Tibial artery (tissue), 4 donors: Measurements from ENCODE around the gene PXK.

Experiments
- DNase-seq, 2 donors: peaks; one replicate each; pipeline ENCODE4 v3.0.0-alpha.2; 2019
- H3K27ac ChIP-seq, 2 donors: fragments of 200-600 bp; sonication (generic) in 1 of 2; 1 replicate in 1 of 2; 2 replicates in 1 of 2; pipeline ENCODE4 v1.5.1; 2018 to 2019; ENCODE audit warnings: mild to moderate bottlenecking in 1 of 2
- H3K27me3 ChIP-seq, 2 donors: fragments of 200-600 bp; sonication (generic) in 1 of 2; one replicate each; pipeline versions ENCODE4 v1.5.1 to v1.6.0; 2016 to 2019
- H3K36me3 ChIP-seq, 3 donors: fragments of 200-600 bp; sonication (generic) in 2 of 3; one replicate each; pipeline ENCODE4 v1.5.1; 2016 to 2019; ENCODE audit warnings: mild to moderate bottlenecking in 2 of 3
- H3K4me1 ChIP-seq, 4 donors: fragments of 200-600 bp; sonication (generic) in 2 of 4; 1 replicate in 3 of 4; 2 replicates in 1 of 4; pipeline ENCODE4 v1.5.1; 2016 to 2019
- H3K4me3 ChIP-seq, 2 donors: fragments of 200-600 bp; sonication (generic) in 1 of 2; 1 replicate in 1 of 2; 2 replicates in 1 of 2; pipeline ENCODE4 v1.5.1; 2018 to 2019; ENCODE audit warnings: mild to moderate bottlenecking in 2 of 2
- H3K9me3 ChIP-seq, 3 donors: fragments of 200-600 bp; sonication (generic) in 1 of 3; one replicate each; pipeline ENCODE4 v1.5.1; 2016 to 2019
- intact Hi-C: fragments of 100-400 bp; cut with DNase I; formaldehyde crosslinking; loops from one replicate; pipeline ENCODE4 v1.15.0; 2023; ENCODE audit warnings: low total_unique reads
- TF ChIP-seq, protein P1 (sequence below), 2 experiments: fragments of 200-600 bp in 1 of 2; fragments of 450-650 bp in 1 of 2; IDR thresholded peaks; one replicate each; pipeline ENCODE4 v1.5.1; 2017 to 2019; ENCODE audit warnings: antibody characterized with exemption in 2 of 2, mild to moderate bottlenecking in 1 of 2, moderate library complexity in 1 of 2

Gene PXK

DNA sequence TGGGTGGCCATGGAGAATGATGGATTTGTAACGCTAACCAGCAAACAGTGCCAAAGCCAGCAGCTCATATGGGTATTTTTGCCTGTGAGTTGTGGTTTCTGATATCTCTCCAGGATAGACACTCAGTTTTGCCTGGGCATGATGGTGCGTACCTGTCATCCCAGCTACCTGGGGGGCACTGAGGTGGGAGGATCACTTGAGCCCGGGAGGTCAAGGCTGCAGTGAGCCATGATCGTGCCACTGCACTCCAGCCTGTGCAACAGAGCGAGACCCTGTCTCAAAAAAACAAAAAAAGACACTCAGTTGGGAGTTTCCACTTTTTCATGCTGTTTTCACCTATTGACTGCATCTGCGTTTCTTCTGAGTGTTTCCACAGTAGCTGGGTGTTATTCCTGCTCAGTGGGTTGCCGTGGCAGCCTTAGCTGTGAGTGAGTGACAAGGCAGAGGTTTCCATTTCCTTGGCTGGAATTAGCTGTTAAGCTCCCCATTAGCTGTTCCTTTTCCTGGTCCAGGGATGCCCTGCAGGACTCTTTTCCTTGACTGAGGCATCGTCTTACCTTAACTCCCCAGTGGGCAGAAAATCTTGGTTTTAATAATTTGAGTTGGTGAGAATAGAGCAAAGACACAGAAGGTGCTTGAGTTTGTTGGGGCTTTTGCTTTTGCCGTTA, 40.9 kb upstream of the PXK start:
- Histone ChIP-seq H3K9me3 (no peaks in the 10 kb centered on the region), H3K4me3 (no peak overlapping the region), H3K4me1 (no peaks in the 10 kb centered on the region), H3K27me3 (no peaks in the 10 kb centered on the region), H3K27ac (no peak overlapping the region), H3K36me3 (peaks cover 0 to 24% (median 10%) of the 10 kb centered on the region in 3 donors)
- TF ChIP-seq, protein P1, sequence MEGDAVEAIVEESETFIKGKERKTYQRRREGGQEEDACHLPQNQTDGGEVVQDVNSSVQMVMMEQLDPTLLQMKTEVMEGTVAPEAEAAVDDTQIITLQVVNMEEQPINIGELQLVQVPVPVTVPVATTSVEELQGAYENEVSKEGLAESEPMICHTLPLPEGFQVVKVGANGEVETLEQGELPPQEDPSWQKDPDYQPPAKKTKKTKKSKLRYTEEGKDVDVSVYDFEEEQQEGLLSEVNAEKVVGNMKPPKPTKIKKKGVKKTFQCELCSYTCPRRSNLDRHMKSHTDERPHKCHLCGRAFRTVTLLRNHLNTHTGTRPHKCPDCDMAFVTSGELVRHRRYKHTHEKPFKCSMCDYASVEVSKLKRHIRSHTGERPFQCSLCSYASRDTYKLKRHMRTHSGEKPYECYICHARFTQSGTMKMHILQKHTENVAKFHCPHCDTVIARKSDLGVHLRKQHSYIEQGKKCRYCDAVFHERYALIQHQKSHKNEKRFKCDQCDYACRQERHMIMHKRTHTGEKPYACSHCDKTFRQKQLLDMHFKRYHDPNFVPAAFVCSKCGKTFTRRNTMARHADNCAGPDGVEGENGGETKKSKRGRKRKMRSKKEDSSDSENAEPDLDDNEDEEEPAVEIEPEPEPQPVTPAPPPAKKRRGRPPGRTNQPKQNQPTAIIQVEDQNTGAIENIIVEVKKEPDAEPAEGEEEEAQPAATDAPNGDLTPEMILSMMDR (IDR thresholded peaks at IDR 0.05): no peak
- DNase-seq: no peak
- intact Hi-C loops: no loop called here

DNA sequence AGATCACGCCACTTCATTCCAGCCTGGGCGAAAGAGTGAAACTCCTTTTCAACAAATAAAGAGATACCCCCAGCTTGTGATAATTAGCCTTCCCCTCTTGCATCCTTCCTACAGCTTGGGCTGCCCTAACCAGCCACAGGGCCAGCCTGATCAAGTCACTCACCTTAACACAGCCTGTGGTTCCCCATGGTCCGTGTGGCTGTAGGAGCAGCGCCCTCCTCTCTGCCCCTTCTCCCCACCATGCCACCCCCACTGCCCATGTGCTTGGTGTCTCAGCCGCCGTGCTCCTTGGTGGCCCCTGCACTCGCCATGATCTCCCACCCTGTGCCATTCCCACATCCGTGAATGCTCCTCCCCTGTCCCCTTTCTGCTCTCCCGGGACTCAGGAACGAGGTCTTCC, 39.8 kb upstream of the PXK start:
- no peak for DNase-seq
- Histone ChIP-seq H3K36me3 (peaks cover 0 to 15% (median 4%) of the 10 kb centered on the region in 3 donors), H3K4me1 (no peaks in the 10 kb centered on the region), H3K27ac (no peak overlapping the region), H3K4me3 (no peak overlapping the region), H3K27me3 (peaks cover 0 to 2% of the 10 kb centered on the region in 2 donors), H3K9me3 (no peaks in the 10 kb centered on the region)
- TF ChIP-seq, protein P1 (IDR thresholded peaks at IDR 0.05): no peak
- intact Hi-C loops: no loop called here

DNA sequence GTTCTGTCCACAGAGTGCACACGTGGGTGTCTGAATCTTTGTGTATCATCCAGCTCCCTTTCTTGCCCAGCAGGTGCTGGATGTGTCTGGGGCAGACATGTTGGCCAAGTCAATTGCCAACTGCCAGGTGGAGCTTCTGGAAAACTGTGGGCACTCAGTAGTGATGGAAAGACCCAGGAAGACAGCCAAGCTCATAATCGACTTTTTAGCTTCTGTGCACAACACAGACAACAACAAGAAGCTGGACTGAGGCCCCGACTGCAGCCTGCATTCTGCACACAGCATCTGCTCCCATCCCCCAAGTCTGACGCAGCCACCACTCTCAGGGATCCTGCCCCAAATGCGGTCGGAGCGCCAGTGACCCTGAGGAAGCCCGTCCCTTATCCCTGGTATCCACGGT, 39.2 kb upstream of the PXK start:
- no peak for DNase-seq
- intact Hi-C loops: no loop called here
- H3K9me3 ChIP-seq: no peaks in the 10 kb centered on the region
- H3K4me1 ChIP-seq: no peaks in the 10 kb centered on the region
- H3K36me3 ChIP-seq: peaks cover 0 to 12% (median 0%) of the 10 kb centered on the region in 3 donors
- TF ChIP-seq, protein P1 (IDR thresholded peaks at IDR 0.05): no peak
- peaks cover 0 to 9% of the 10 kb centered on the region in 2 donors for H3K27me3 ChIP-seq
- no peak overlapping the region for H3K4me3 ChIP-seq
- H3K27ac ChIP-seq: no peak overlapping the region

DNA sequence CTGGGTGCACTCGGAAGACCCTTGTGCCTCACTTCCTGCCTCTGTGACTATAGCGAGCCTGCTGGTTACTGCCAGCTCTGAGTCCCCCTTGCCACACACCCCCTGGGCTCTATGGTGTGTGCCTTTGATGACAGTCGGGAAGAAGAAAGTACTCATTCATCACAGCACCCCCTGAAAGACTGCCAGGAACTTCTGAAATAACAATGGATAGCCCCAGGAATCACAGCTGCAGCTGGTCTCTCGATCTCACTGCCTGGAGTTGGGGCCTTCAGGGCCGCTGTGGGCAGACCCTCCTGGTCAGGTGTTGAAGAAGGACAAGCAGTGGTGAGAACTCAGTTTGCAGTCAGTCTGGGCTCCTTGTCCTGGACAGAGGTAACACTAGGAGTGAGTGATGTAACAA, 36.4 kb upstream of the PXK start:
- Histone ChIP-seq H3K4me1 (no peaks in the 10 kb centered on the region), H3K27ac (no peak overlapping the region), H3K4me3 (no peak overlapping the region), H3K36me3 (peaks cover 0 to 12% (median 0%) of the 10 kb centered on the region in 3 donors), H3K27me3 (peaks cover 0 to 19% of the 10 kb centered on the region in 2 donors), H3K9me3 (no peaks in the 10 kb centered on the region)
- TF ChIP-seq, protein P1 (IDR thresholded peaks at IDR 0.05): no peak
- no peak for DNase-seq
- intact Hi-C loops: loop anchor here (5.0 kb wide), 1 partner anchor 119 kb away; no protein-coding TSS in a partner anchor

DNA sequence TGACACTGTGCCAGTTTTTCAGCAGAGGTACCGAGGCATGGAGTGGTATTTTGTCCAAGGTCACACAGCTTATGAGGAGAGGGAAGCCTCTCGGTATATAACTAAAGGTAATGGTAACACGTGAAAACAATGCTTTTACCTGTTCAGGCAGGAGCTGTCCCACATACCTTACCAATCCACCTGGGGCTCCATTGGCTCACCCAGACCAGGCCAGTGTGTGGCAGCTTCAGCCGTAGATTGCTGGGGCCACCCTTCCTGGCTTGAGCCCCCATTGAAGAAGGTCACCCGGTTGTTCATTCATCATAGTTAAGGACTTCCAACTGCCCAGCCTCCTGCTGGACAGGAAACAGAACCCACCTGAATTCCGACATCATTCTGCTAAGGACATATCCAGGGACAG, 35.8 kb upstream of the PXK start:
- Histone ChIP-seq H3K36me3 (peaks cover 0 to 12% (median 0%) of the 10 kb centered on the region in 3 donors), H3K4me1 (no peaks in the 10 kb centered on the region), H3K27me3 (peaks cover 0 to 19% of the 10 kb centered on the region in 2 donors), H3K27ac (no peak overlapping the region), H3K4me3 (no peak overlapping the region), H3K9me3 (no peaks in the 10 kb centered on the region)
- TF ChIP-seq, protein P1 (IDR thresholded peaks at IDR 0.05): no peak
- intact Hi-C loops: loop anchor here (5.0 kb wide), 1 partner anchor 120 kb away; no protein-coding TSS in a partner anchor
- DNase-seq: no peak
